KOPT-K1 (cell line): ENCODE data around the gene BRI3BP.
"Not testable (repeated sequence)": the region's sequence is repeated elsewhere in the genome, so short reads cannot be mapped to it uniquely, and the experiment has no call there.

ENCODE experiments used
- H3K27ac ChIP-seq: fragments of 200-600 bp; sonication (generic); 2 replicates; pipeline ENCODE4 v1.5.1; 2016; ENCODE audit warnings: antibody characterized with exemption, mild to moderate bottlenecking, low read depth, low read length; ENCODE audit not compliant: poor library complexity, severe bottlenecking
- H3K36me3 ChIP-seq: fragments of 200-600 bp; sonication (generic); 2 replicates; pipeline ENCODE4 v1.5.1; 2017; ENCODE audit warnings: antibody characterized with exemption, mild to moderate bottlenecking, low read length, moderate library complexity; ENCODE audit not compliant: insufficient read depth
- H3K9me3 ChIP-seq: fragments of 200-600 bp; sonication (generic); 2 replicates; pipeline ENCODE4 v1.5.1; 2017; ENCODE audit warnings: antibody characterized with exemption, low read length, mild to moderate bottlenecking; ENCODE audit not compliant: insufficient read depth, poor library complexity, severe bottlenecking

The BRI3BP gene

DNA sequence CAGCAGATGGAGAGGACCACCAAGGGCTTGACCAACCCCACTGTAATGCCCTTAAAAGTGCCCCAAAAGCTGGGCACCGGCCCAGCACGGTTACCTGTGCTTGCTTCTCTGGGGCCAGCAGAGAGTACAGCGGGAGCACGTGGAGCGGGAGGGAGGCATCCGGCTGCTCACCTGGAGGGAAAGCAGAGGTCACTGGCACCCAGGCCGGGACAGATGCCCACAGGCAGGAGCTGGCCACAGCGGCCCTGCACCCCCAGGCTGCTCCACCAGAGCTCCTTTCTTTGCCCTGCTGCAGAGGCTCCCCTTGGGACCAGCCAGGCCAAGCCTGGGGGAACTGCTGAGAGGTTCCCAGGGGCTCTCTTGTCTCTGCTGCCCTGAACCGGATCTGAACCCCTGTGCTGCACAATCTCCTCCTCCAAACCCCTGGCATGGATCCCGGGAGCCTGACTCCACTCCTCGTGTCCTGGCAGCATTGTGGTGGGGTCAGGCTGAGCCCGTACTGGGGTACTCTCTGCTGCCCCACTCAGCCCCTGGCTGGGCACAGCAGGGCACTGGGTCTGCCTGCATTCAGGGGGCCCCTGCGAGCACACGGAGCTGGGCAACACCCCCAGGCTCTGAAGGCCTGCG is 28.5 kb upstream of the BRI3BP start:
- Histone ChIP-seq H3K27ac (no peak overlapping the region), H3K9me3 (no peaks in the 10 kb centered on the region), H3K36me3 (peaks cover 99% of the 10 kb centered on the region)

DNA sequence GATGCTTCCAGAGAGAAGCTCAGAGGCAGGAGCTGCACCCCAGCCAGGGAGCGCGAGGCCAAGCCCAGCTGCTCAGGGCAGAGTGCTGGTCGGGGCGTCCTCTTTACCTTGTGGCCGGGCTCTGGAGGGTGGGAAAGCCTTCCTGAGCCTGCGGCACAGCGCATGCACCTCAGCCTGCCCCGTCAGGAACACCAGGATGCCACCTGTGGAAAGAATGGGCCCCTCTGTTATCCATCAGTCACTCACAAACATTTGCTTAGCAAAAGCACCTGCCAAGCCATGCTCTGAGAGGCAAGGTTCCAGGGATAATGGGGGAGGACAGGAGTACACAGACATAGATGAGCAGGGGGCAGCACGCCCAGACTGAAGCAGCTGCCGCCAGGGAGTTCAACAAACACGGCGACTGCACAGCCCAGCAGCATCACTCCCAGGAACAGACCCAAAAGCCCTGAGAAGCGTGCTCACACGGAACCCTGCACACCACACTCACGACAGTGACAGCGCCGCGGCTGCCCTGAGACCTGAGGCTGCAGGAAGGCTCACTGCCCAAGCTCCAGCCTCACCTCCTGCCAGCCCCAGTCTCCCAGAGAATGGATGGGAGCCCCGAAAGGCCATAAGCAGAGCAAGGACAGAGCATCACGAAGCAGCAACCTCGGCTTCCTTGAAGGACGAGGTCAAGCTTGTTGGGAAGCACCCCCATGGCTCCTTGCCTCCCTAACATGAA is 26.3 kb upstream of the BRI3BP start:
- Histone ChIP-seq H3K36me3 (peaks cover 99% of the 10 kb centered on the region), H3K9me3 (no peaks in the 10 kb centered on the region)

DNA sequence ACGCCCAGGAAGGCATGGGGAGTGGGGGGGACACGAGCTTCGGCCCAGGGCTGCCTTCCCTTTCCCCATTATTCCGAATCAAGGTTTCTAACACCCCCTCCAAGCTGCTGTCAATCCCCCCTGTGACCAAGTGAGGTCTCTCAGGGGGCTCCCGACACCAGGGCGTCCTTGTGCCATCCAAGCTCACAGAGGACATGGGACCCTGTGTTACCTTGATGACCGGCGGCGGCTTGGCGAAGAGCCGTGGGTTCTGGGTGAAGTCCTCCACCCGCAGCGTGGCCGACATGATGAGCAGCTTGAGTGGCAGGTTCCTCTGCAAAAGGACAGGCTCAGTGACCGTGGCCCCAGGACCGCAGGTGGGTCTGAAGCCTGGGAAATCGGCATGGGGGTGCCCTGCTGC is 24.8 kb upstream of the BRI3BP start:
- H3K9me3 ChIP-seq, result no peaks in the 10 kb centered on the region
- no peak overlapping the region for H3K27ac ChIP-seq
- H3K36me3 ChIP-seq, result peaks cover 99% of the 10 kb centered on the region

More for the DNA sequence above, 26.3 kb upstream of the BRI3BP start:
- no peak overlapping the region for H3K27ac ChIP-seq

DNA sequence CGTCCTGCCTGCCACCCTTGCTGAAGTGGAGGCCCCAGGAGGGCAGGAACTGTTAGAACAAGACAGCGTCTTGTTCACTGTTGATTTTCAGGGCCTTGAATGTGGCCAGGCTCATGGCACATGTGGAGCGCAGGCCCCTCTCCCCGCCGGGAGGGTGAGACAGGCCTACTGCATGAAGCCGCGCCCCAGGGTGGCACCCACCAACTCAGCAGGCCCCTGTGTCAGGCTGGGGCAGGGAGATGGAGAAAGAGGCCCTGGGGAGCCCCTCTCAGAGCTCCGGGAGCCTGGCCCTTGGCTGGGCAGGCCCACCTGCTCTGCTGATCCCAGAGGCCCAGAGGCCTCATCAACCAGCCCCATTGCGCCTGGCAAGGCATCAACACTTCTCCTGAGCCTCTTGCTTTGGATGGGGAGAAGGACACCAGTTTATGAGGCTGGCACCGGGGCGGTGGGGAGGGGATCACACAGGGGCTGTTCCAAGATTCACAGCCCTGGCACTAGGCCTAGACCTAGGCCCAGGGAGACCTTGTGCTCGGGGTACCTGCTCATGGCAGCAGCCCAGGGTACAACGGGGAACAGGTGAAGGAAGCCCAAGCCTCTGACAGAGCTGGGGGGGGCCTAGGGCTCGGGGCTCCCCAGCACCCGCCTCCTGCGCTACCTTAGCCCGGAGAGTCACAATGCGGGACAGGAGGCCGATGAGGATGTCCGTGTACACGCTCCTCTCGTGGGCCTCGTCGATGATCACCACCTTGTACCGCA is 22.6 kb upstream of the BRI3BP start:
- H3K36me3 ChIP-seq, result peaks cover 98% of the 10 kb centered on the region
- H3K9me3 ChIP-seq, result no peaks in the 10 kb centered on the region
- no peak overlapping the region for H3K27ac ChIP-seq

DNA sequence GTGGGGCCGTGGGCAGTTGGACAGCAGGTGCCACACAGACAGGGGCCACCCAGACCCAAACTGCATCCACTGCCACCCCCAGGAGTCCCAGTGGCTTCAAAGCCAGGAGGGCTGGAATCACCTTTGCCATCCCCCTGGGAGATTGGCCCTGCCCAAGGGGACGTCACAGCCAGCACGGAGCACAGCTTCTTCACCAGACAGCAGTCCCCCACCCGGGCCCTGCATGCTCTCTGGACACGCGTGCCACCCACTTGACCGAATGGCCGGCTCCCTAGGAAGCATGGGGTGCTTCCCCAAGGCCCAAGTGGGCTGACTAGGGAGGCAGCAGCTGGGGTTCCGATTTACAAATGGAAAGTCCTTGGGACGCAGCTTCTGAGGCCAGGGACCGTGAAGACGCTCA is 21.8 kb upstream of the BRI3BP start:
- no peak overlapping the region for H3K27ac ChIP-seq
- H3K36me3 ChIP-seq, result peaks cover 96% of the 10 kb centered on the region
- H3K9me3 ChIP-seq, result no peaks in the 10 kb centered on the region

DNA sequence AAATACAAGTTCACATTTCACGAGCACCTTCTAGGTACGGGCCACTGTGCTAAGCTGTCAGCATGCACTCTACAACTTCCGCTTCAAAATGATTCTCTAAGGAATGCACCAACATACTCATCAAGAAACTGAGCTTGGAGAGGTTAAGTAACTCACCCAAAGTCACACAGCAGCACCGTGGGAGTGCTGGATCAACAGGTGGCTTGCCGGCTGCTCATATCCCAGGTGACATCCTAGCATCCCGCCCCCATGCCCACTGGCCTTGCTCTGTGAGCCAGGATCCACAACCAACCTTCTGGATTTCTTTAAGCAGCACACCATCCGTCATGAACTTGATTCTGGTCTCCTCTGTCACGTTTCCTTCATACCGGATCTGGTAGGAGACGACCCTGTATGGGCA is 21.2 kb upstream of the BRI3BP start:
- H3K27ac ChIP-seq, result no peak overlapping the region
- peaks cover 96% of the 10 kb centered on the region for H3K36me3 ChIP-seq
- H3K9me3 ChIP-seq, result no peaks in the 10 kb centered on the region

DNA sequence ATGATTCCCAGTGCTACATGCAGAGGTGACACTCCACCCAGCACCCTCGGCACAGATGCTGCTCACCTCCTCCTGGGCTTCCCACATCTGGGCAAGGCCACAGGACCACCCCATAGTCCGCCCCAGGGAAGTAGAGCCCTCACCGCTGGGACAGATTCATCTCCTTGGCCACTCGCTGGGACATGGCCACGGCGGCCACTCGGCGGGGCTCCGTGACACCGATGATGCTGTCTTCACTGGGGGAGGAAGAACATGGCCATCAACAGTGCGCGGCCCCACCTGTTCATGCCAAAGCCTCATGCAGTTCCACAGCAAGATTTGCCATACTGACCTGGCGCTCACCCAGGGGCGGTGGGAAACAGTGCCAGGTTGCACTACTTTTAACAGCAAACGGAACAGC is 18.2 kb upstream of the BRI3BP start:
- no peak overlapping the region for H3K27ac ChIP-seq
- H3K9me3 ChIP-seq, result no peaks in the 10 kb centered on the region
- peaks cover 96% of the 10 kb centered on the region for H3K36me3 ChIP-seq

DNA sequence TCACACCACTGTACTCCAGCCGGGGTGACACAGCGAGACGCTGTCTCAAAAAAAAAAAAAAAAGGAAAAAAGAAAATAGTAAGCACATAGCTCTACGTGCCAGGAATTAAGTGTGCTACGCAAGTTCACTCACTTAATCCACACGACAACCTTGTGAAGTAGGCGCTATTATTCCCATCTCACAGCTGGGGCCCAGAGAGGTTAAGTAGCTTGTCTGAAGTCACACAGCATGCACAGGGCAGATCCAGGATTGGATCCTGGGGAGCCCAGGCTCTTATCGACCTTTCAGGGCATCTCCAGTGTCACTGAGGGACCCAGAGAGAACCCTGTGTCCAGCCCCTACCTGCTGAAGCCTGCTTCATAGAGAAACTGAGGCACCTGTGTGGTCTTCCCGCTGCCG is 16.4 kb upstream of the BRI3BP start:
- H3K27ac ChIP-seq, result no peak overlapping the region
- no peaks in the 10 kb centered on the region for H3K9me3 ChIP-seq
- peaks cover 96% of the 10 kb centered on the region for H3K36me3 ChIP-seq

DNA sequence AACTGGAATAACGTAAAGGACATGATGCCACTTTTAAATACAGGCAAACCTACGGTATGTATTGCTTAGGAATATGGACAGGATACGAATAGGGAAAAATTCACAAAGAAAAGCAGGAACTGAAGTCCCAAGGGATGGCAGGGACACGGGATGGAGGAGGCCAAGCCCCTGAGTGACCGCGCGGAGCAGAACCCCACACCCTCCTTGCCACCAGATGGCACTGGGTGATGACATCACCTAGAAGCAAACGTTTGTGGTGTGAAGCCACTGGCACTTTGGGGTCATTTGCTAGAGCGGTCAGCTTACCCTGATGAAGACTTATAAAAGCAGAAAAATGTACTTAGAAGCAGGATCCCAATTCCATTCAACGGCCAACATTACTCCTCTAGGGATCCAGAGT is 13.9 kb upstream of the BRI3BP start:
- Histone ChIP-seq H3K27ac (no peak overlapping the region), H3K9me3 (no peaks in the 10 kb centered on the region), H3K36me3 (peaks cover 97% of the 10 kb centered on the region)

DNA sequence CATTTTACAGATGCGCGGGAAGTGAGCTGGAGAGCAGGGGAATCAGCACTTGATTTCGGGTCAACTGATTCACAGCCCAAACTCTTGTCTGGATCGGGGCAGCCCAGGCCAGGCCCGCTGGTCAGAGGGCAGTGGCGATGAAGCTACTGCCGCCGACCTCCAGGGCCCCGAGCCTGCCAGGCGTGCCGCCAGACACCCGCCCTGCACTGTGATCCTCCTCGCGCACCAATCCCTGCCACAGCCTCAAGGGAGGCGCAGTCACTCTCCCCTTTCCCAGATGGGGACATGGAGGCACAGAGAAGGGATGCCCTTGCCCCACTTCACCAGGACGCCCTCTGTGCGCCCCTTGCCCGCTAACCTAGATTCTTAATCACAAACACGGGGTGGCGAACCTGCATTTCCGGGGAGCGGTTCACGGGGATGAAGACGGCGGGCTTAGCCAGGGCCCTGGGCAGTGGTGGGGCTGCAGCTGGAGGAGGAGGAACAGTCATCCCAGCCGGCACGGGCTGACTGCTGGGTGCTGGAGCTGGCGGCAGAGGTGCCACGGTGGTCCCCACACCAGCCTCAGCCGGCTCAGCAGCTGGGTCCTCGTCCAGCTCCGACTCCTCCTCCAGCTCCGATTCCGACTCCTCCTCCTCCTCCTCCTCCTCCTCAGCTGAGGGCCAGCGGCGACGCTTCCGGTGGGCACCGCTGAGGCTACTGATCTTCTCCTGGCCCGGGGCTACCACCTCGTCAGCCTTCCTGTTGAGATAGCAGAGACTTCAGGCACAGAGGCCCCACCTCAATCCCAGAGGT is 13.2 kb upstream of the BRI3BP start:
- peaks cover 97% of the 10 kb centered on the region for H3K36me3 ChIP-seq
- no peaks in the 10 kb centered on the region for H3K9me3 ChIP-seq

DNA sequence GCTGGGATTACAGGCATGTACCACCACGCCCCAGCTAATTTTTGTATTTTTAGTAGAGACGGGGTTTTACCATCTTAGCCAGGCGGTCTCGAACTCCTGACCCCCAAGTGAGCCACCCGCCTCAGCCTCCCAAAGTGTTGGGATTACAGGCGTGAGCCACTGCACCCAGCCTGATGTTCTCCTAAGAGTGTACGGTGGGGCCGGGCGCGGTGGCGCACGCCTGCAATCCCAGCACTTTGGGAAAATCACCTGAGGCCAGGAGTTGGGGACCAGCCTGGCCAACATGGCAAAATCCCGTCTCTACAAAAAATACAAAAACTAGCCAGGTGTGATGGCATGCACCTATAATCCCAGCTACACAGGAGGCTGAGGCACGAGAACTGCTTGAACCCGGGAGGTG is 6.6 kb upstream of the BRI3BP start:
- H3K36me3 ChIP-seq, result peaks cover 47% of the 10 kb centered on the region
- H3K9me3 ChIP-seq, H3K27ac ChIP-seq: not testable (repeated sequence)

More for the DNA sequence above, 13.2 kb upstream of the BRI3BP start:
- H3K27ac ChIP-seq, result no peak overlapping the region

DNA sequence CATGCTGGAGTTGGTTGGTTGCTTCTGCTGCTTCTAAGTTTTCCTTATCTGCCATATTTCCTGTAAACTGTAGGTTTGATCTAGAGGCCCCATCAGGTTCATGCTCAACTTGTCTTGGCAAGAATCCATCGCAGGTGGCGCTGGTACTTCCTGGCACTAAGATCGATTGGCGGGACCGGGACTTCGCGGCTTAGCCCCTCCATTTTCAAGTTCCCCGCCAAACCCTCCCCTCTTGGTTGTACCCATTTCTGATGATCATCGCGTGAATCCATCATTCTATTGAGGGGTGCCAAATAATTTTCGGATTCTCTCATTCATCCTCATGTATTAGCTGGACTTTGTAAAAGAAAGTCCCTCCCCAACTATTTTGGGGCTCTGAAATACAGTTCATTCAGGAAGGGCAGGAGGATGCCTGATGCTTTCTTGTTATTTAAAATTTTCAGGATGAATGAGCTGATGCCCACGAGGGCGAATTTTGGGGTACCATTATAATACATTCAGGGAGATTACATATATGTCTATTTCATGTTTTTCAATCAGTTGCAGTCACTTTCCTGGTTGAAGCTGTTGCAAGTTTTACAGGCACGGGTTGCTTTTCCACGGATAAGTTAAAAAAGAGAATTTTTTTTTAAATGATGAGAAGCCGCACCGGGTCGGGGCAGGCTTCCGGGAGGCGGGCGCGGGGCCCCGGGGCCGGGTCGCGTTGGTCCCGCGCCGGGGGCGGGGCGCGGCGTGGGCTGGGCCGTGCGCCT is 395 bp upstream of the BRI3BP start:
- H3K9me3 ChIP-seq, result no peaks in the 10 kb centered on the region
- peaks cover 9% of the 10 kb centered on the region for H3K36me3 ChIP-seq
- H3K27ac ChIP-seq, result peak overlapping the region; percentile 88

DNA sequence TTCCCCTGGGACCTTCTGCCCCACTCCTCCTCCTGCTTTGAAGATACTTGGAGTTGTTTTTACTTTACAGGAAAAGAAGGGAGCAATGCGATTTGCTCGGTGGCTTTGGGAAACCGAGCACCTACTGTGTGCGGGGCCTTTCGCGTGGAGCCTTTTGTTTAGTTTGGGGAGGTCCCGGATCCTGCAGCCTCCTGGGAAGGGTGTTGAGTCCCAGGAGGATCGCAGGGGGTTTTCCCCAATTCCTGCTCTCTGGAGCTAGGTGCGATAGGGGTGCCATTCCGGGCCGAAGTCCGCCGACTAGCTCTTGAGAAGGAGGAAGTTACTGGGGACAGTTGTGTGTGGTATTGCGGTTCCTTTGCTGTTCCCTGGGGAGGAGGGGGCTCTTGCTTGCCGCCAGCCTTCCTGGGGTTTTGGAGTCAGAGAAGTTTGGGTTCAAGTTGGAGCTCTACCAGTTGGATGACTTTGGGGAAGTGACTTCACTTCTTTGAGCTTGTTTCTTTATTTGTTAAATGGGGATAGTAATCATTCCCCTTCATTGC is 1.1 kb downstream of the BRI3BP start:
- H3K27ac ChIP-seq, result peak overlapping the region; percentile 88
- H3K36me3 ChIP-seq, result peaks cover 22% of the 10 kb centered on the region
- no peaks in the 10 kb centered on the region for H3K9me3 ChIP-seq
